ENCODE measurements around the gene REV1. TPM values are rescaled to one million over a fixed set of nuclear protein-coding genes. Genes with fewer than 3 reads are reported as not detected.
"Not testable (repeated sequence)": the region's sequence is repeated elsewhere in the genome, so short reads cannot be mapped to it uniquely, and the experiment has no call there.

Gene REV1
- total RNA-seq, 1 experiment from 2014 or later, result 34.3 TPM

GRCh38 chr2:99503662-99504416 is 14.0 kb upstream of the REV1 start:
- Histone ChIP-seq H3K4me2 (ENCODE audit: low read length) (peak overlapping the region; percentile 35; the same call in 1 of the 2 replicates), H3K27ac (ENCODE audit: low read depth, low read length) (peak overlapping the region; percentile 19; the same call in 1 of the 2 replicates), H2AFZ (ENCODE audit: low read depth, low read length, poor library complexity, severe bottlenecking) (peak overlapping the region; percentile 63), H3K4me1 (ENCODE audit: control insufficient read depth in 1 of 2, insufficient read depth in 2 of 2, low read length in 2 of 2) (peaks cover 9 to 18% of the 10 kb centered on the region in 2 experiments)
- intact Hi-C loops (cut with micrococcal nuclease); H3K9me2 ChIP-seq (ENCODE audit: insufficient read depth); H3K36me3 ChIP-seq (ENCODE audit: control insufficient read depth in 1 of 2, insufficient read depth in 2 of 2, low read length in 2 of 2); H3K4me3 ChIP-seq (replicated peaks in 1 of 2; ENCODE audit: low read depth in 1 of 2, low read length in 2 of 2); H3K9ac ChIP-seq (ENCODE audit: low read length); CTCF ChIA-PET; H3K9me3 ChIP-seq (ENCODE audit: control insufficient read depth in 1 of 2, insufficient read depth in 1 of 2, low read depth in 1 of 2, low read length in 2 of 2); H3K27me3 ChIP-seq (ENCODE audit: insufficient read depth, low read length); H4K20me1 ChIP-seq (ENCODE audit: insufficient read depth); POLR2A ChIA-PET; BruUV-seq (replicated peaks); H3K79me2 ChIP-seq (ENCODE audit: insufficient read depth, low read length): not testable (repeated sequence)
- TF ChIP-seq FOSL1 (IDR thresholded peaks at IDR 0.05; ENCODE audit: low read depth), result peak; percentile 89
- TF ChIP-seq CBX3 (IDR thresholded peaks at IDR 0.05; ENCODE audit: low read depth), result peak; percentile 79
- peak; percentile 35; the same call in 1 of the 2 replicates for TF ChIP-seq SRF (IDR thresholded peaks at IDR 0.05; ENCODE audit: low read depth)
- peak; percentile 60; the same call in 1 of the 2 replicates for TF ChIP-seq SP1 (IDR thresholded peaks at IDR 0.05; ENCODE audit: low read depth)
- TF ChIP-seq MAX (IDR thresholded peaks at IDR 0.05), result peak; percentile 35
- TF ChIP-seq CEBPB (IDR thresholded peaks at IDR 0.05; ENCODE audit: low read depth), result peak; percentile 61; the same call in 1 of the 2 replicates
- TF ChIP-seq JUND (IDR thresholded peaks at IDR 0.05), result peak; percentile 79
- ATAC-seq, result peak; percentile 73
- peak; percentile 67 for DNase-seq (ENCODE audit: low read depth, low spot score)
- RAD21 ChIA-PET (ENCODE audit: low non-redundant PET in 1 of 2, low total read pairs in 2 of 2, uncharacterized antibody in 2 of 2, unreplicated experiment in 2 of 2), result interaction anchor here in 1 of 2 experiments (0.6 kb wide), 1 partner anchor 322 kb away, joined by 3 read pairs; no protein-coding TSS in a partner anchor

GRCh38 chr2:99496021-99496420 is 6.2 kb upstream of the REV1 start:
- H4K20me1 ChIP-seq (ENCODE audit: insufficient read depth), result no peaks in the 10 kb centered on the region
- no peak overlapping the region for H3K4me2 ChIP-seq (ENCODE audit: low read length)
- H3K9me3 ChIP-seq (ENCODE audit: control insufficient read depth in 1 of 2, insufficient read depth in 1 of 2, low read depth in 1 of 2, low read length in 2 of 2), result no peaks in the 10 kb centered on the region
- peaks cover 0 to under 1% of the 10 kb centered on the region in 2 experiments; a peak in 2 of 4 replicates for H3K4me1 ChIP-seq (ENCODE audit: control insufficient read depth in 1 of 2, insufficient read depth in 2 of 2, low read length in 2 of 2)
- H3K9me2 ChIP-seq (ENCODE audit: insufficient read depth), result no peaks in the 10 kb centered on the region
- BruUV-seq (replicated peaks), result no TSS peak
- RAD21 ChIA-PET (ENCODE audit: low non-redundant PET in 1 of 2, low total read pairs in 2 of 2, uncharacterized antibody in 2 of 2, unreplicated experiment in 2 of 2), result no interaction called here
- no peak overlapping the region for H3K9ac ChIP-seq (ENCODE audit: low read length)
- H3K79me2 ChIP-seq (ENCODE audit: insufficient read depth, low read length), result no peaks in the 10 kb centered on the region
- no peaks in the 10 kb centered on the region for H3K27me3 ChIP-seq (ENCODE audit: insufficient read depth, low read length)
- intact Hi-C loops (cut with micrococcal nuclease), result loop anchor here (10.0 kb wide), 1 partner anchor 341 kb away; the partner anchor contains the start of genes LIPT1 and TSGA10
- H3K4me3 ChIP-seq (replicated peaks in 1 of 2; ENCODE audit: low read depth in 1 of 2, low read length in 2 of 2), result no peak overlapping the region
- CTCF ChIA-PET, result no interaction called here
- ATAC-seq (no peak), DNase-seq (ENCODE audit: low read depth, low spot score) (no peak)
- H3K36me3 ChIP-seq (ENCODE audit: control insufficient read depth in 1 of 2, insufficient read depth in 2 of 2, low read length in 2 of 2), result no peaks in the 10 kb centered on the region
- no peak overlapping the region for H2AFZ ChIP-seq (ENCODE audit: low read depth, low read length, poor library complexity, severe bottlenecking)
- POLR2A ChIA-PET, result no interaction called here
- no peak for TF ChIP-seq EZH2 (IDR thresholded peaks at IDR 0.05)
- TF ChIP-seq YY1 (IDR thresholded peaks at IDR 0.05; ENCODE audit: extremely low read depth, insufficient replicate concordance, low read depth, low read length), result no peak
- TF ChIP-seq FOSL1 (IDR thresholded peaks at IDR 0.05; ENCODE audit: low read depth), result no peak
- no peak overlapping the region for H3K27ac ChIP-seq (ENCODE audit: low read depth, low read length)
